ENCODE results near the gene MARCHF2.
"Not testable (repeated sequence)": the region's sequence is repeated elsewhere in the genome, so short reads cannot be mapped to it uniquely, and the experiment has no call there.

The MARCHF2 gene

DNA sequence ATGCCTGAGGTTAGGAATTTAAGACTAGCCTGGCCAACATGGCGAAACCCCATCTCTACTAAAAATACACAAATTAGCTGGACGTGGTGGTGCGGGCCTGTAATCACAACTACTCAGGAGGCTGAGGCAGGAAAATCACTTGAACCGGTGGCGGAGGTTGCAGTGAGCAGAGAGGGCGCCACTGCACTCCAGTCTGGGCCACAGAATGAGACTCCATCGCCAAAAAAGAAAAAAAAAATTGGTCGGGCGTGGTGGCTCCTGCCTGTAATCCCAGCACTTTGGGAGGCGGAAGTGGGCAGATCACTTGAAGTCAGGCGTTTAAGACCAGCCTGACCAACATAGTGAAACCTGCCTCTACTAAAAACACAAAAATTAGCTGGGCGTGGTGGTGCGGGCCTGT lies 2.4 kb upstream of the MARCHF2 start:
- not testable (repeated sequence) for DNase-seq (ENCODE audit: low read depth in 2 of 2)

- DNase-seq (ENCODE audit: low read depth in 2 of 2), result no peak
Measured at GRCh38 chr19:8413629-8413995, 507 bp downstream of the MARCHF2 start.

GRCh38 chr19:8416796-8417195 lies 3.7 kb downstream of the MARCHF2 start:
- DNase-seq (ENCODE audit: low read depth in 2 of 2), result no peak

DNA sequence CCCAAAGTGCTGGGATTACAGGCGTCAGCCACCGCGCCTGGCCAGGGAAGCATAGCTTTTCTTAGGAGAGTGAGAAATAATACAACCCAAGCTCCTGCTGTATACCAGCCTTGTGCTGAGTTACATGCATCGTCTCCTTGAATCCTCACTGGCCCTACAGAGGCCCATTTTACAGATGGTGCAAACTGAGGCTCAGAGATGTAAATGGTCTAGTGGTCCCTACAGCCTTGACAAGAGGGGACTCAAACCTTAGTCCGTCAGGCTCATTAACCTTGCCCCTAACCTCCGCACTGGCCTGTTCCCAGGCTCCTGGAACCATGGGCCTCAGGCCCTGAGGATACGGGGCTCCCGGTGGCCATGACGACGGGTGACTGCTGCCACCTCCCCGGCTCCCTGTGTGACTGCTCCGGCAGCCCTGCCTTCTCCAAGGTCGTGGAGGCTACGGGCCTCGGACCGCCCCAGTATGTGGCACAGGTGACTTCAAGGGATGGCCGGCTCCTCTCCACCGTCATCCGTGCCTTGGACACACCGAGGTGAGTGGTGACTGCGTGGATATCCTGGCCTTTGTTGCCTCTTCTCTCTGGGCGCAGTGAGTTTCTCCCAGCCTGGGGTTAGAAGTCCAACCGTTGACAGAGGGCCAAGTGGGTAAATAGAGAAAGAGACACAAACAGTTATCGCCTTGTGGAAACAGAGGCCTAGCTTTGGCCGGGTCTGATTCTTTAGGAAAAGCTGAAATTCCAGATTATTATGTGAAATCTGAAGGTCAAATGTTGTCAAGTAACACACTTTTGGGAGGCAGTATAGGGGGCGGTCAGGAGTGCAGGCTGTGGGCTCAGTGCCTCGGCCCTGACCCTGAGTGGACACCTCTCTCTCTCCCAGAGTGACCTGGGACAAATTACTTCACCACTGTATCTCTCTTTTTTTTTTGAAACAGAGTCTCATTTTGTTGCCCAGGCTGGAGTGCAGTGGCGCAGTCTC lies 8.7 kb downstream of the MARCHF2 start:
- no peak for DNase-seq (ENCODE audit: low read depth in 2 of 2)

DNA sequence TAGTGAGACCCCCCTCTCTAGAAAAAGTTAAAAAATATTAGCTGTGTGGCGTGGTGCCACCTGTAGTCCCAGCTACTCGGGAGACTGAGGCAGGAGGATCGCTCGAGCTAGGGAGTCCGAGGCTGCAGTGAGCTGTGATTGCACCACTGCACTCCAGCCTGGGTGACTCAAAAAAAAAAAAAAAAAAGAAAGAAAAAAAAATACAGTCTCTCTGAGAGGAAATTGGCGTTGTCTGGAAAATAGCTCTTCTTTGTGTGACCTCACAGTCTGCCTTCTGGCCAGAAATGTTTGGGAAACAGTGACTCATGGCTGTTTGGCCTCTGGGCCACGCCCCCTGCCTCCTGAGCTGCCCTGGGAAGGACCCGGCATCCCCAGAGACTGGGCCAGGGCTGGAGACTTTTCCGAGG lies 10.7 kb downstream of the MARCHF2 start:
- DNase-seq (ENCODE audit: low read depth in 2 of 2), result no peak

DNA sequence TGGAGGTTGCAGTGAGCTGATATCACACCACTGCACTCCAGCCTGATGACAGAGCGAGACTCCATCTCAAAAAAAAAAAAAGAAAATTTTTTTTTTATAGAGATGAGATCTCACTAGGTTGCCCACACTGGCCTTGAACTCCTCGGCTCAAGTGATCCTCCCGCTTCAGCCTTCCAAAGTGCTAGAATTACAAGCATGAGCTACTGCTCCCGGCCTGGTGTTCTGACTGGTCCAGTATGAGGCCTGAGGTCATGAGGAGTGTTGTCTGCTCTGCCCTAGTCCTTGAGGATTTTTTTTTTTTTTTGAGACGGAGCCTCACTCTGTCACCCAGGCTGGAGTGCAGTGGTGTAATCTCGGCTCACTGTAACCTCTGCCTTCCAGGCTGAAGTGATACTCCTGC lies 12.2 kb downstream of the MARCHF2 start:
- not testable (repeated sequence) for DNase-seq (ENCODE audit: low read depth in 2 of 2)

DNA sequence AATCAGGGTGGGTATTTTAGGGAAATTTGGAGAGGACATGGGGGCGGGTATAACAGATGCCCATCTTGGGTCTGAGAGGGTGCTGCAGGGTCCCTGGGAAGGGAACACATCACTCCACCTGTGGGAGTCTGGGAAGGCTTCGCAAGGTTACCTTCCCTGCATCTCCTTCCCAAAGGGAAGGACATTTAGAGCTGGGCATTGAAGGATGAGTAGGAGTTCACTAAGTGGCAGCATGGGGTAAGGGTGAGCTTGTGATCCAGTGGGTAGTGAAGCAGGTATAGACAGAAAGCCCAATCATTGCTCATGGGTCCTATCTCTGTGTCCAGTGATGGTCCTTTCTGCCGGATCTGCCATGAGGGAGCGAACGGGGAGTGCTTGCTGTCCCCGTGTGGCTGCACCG lies 13.2 kb downstream of the MARCHF2 start:
- DNase-seq (ENCODE audit: low read depth in 2 of 2), result no peak

- no peak for DNase-seq (ENCODE audit: low read depth in 2 of 2)
Measured at GRCh38 chr19:8429044-8429443, 15.9 kb downstream of the MARCHF2 start.

DNA sequence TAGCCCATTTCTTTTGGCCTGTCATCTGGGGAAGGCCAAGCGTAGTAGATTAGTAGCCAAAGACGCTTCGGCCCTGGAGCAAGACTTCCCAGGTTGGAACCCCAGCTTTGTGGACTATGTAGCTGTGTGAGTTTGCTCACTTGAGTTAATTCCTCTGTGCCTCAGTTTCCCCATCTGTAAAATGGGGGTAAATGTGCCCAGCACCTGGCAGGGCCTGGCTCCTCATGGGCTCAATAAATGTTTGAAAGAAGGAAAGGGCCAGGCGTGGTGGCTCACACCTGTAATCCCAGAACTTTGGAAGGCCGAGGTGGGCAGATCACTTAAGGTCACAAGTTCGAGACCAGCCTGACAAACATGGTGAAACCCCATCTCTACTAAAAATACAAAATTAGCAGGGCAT lies 16.7 kb downstream of the MARCHF2 start:
- DNase-seq (ENCODE audit: low read depth in 2 of 2), result no peak

DNA sequence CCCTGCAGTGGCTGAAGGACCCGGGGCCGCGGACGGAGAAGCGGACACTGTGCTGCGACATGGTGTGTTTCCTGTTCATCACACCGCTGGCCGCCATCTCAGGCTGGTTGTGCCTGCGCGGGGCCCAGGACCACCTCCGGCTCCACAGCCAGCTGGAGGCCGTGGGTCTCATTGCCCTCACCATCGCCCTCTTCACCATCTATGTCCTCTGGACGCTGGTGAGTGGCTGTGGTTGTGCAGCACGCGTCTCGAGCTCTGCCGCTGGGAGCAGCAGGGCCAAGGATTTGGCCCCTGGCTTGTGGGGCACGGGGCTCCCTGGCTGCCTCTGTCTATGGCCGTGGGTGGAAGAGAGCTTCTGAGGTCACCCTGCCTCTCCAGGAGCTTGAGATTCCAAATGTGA lies 17.5 kb downstream of the MARCHF2 start:
- DNase-seq (ENCODE audit: low read depth in 2 of 2), result no peak

DNA sequence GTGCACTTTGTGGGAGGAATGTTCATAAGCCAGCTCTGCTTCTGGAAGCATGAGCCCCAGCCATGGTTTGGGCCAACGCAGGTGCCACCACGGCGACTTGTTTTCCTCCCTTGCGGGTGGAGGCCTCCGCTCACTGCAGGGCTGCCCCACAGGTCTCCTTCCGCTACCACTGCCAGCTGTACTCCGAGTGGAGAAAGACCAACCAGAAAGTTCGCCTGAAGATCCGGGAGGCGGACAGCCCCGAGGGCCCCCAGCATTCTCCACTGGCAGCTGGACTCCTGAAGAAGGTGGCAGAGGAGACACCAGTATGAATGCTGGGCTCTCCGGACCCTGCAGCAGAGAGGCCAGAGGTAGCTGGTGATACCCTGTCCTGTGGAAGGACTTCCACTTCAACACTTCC lies 25.1 kb downstream of the MARCHF2 start:
- no peak for DNase-seq (ENCODE audit: low read depth in 2 of 2)

DNA sequence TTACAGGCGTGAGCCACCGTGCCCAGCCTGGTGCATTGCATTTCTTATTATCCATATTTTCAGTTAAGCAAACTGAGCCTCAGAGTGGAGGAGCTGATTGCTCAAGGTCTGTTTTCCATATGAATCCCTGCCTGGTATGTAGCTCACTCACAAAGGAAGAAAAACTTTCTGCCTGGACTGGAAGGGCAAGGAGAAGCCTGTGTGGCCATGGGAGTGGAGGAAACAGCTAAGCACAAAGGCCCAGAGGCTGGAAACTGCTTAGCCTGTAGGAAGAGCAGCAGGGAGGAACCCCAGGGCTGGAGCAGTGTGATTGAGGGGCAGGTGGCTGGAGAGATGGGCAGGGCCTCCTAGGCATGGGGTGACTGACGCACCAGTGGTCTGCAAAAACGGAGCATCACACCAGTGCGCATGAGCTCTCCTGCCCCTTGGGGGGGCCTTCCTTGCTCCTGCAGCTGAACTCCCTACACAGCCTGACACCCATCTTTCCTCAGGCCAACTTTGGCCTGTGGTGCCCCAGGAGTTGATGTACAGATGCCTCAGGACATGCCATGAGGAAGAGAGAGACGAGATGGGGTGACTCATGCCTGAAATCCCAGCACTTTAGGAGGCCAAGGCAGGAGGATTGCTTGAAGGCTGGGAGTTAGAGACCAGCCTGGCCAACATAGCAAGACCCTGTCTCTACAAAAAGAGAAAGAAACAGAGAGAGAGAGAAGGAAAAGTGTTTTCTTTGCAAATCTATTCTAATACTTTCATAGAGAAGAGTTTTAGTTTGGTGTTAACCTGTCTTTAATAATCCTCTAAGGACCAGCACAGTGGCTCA lies 28.8 kb downstream of the MARCHF2 start:
- no peak for DNase-seq (ENCODE audit: low read depth in 2 of 2)

- not testable (repeated sequence) for DNase-seq (ENCODE audit: low read depth in 2 of 2)
Measured at GRCh38 chr19:8444140-8444676, 31.1 kb downstream of the MARCHF2 start.

- peak; percentile 100 for DNase-seq (ENCODE audit: low read depth in 2 of 2)
Measured at GRCh38 chr19:8444677-8445487, 31.8 kb downstream of the MARCHF2 start, which contains the start of gene HNRNPM. Gene HNRNPM (plus strand): TSS chr19:8444975. CDS start chr19:8444999, 24 bp downstream.

DNA sequence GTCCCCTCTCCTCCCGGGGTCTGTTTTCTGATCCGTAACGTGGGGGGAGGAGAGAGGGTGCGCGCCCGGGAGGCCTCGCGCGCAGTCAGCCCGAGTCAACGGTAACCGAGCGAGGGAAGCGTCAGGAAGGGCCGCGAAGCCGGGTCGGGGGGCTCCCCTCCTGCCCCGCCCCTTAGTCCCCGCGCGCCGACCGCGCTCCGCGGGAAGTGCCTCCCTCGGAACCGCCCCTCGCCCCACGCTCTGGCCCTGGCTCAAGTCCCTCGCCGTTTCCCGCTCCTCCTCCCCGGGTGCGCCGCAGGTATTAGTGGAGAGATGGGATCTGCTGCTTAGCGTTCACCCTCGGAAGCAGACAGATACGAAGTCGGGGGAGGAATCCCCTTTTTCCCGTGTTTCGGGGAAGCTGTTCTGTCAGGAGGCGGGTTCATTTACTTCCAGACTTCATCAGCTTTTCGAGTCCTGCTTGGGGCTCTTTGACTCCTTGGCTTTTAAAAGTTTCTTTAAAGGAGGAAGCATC lies 32.4 kb downstream of the MARCHF2 start:
- peak in 1 of 2 donors; percentile 10 for DNase-seq (ENCODE audit: low read depth in 2 of 2)

GRCh38 chr19:8446061-8446709 lies 33.1 kb downstream of the MARCHF2 start:
- no peak for DNase-seq (ENCODE audit: low read depth in 2 of 2)

GRCh38 chr19:8449830-8450229 lies 36.7 kb downstream of the MARCHF2 start:
- DNase-seq (ENCODE audit: low read depth in 2 of 2), result no peak

- no peak for DNase-seq (ENCODE audit: low read depth in 2 of 2)
Measured at GRCh38 chr19:8451377-8451776, 38.3 kb downstream of the MARCHF2 start.

GRCh38 chr19:8451885-8452284 lies 38.8 kb downstream of the MARCHF2 start:
- no peak for DNase-seq (ENCODE audit: low read depth in 2 of 2)

DNA sequence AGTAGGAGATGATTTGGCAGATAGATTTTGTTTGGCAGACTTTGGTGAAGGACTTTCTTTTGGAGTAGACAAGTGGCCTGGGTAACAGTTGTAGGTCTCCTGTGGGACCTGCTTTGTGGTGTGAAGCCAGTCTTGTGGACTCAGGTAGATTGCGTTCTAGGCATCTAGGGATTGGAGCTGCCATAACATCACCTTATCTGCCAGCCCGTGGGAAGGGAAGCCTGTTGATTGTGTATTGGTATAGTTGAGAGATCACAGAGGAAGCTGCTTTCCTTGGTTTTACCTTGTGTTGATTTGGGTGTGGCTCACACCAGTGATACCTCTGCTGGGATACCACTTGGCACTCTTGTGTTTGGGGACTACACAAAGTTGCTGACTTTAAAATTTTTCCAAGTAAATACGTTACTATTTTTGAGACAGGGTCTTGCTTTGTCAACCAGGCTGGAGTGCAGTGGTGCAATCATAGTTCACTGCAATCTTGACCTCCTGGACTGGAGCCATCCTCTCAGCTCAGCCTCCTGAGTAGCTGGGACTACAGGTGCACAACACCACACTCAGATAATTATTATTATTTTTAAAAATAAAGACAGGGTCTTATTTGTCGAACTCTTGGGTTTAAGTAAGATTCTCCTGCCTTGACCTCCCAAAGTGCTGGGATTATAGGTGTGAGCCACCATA lies 39.5 kb downstream of the MARCHF2 start:
- no peak for DNase-seq (ENCODE audit: low read depth in 2 of 2)
